Inferior parietal cortex (tissue), 1 donor: ENCODE results near the gene KCNIP1.

Source experiments
- DNase-seq: peaks from one replicate; pipeline ENCODE4 v3.0.0-alpha.2; 2016; ENCODE audit errors: extremely low spot score

The KCNIP1 gene

GRCh38 chr5:170642066-170642735, 138.4 kb downstream of the KCNIP1 start:
- DNase-seq: no peak

- no peak for DNase-seq
Observed at GRCh38 chr5:170642776-170643436, 139.1 kb downstream of the KCNIP1 start.

DNA sequence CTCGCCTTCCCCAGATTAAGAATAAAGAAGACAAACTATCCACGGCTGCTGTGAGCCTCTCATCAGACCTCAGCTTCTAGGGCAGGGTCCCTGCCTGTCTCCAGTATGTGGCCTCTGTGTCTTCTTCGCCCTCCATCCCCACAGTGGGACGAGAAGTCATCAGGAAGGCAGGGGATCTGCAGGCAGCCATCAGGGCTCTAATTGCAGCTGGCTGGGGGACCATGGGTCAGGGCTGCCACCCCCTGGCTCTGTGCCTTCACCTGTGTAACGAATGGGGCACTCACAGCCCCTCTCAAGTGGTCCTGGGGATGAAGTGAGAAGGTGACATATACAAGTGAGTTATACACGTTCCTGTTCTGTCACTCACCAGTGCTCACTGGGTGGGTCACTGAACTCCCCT, 139.8 kb downstream of the KCNIP1 start:
- no peak for DNase-seq

DNA sequence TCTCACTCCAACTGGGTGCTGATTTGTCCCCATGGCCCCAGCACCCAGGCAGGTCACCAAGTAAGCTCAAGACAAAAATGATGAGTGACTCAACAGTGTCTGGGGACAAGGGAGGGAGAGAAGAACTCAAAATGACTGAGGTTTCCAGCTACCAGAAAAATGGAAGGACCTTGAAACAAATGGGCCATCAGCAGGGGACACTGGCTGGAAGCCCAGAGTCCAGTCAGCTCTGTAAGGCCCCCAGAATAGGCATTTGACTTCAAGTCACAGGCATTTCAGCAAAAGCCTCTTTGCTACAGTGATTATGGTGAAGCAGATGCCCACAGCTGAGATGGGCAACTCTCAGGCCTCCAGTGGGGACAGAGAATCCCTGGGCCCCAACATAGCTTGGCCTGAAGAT, 140.7 kb downstream of the KCNIP1 start:
- DNase-seq: no peak

DNA sequence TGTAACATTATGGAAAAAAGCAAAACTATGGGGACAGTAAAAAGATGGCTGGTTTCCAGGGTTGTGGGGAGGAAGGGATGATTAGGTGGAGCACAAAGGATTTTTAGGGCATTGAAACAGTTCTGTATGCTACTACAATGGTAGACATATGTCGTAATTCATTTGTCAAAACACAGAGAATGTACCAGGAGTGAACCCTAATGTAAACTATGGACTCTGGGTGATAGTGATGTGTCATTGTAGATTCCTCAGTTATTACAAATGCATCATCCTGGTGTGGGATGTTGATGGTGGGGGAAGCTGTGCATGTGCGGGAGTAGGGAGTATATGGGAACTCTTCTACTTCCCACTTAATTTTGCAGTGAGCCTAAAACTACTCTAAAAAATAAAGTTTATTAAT, 144.7 kb downstream of the KCNIP1 start:
- DNase-seq: no peak

- DNase-seq: no peak
Observed at GRCh38 chr5:170650850-170651249, 147.0 kb downstream of the KCNIP1 start.

GRCh38 chr5:170651604-170652277, 147.9 kb downstream of the KCNIP1 start:
- no peak for DNase-seq

GRCh38 chr5:170655476-170655875, 151.7 kb downstream of the KCNIP1 start:
- DNase-seq: no peak

GRCh38 chr5:170655920-170656319, 152.1 kb downstream of the KCNIP1 start:
- no peak for DNase-seq

DNA sequence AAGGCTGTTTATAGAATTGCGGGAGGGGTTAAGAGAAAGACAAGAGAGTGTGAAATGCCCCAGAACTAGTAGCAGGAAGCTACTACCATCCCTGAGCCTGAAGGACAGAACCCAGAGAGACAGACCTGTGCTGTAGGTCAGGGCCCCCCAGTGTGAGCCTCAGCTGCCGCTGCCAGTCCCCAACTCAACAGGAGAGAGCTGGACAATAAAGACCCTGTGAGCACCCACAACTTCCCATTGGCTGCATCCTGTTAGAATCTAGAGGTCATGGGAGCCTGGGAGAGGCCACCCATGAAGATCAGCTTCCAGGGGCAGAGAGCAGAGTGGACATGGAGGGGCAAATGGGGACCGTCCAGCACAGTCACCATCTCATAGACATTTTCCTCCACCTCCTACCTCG, 152.5 kb downstream of the KCNIP1 start:
- no peak for DNase-seq

GRCh38 chr5:170660531-170660930, 156.7 kb downstream of the KCNIP1 start:
- no peak for DNase-seq

DNA sequence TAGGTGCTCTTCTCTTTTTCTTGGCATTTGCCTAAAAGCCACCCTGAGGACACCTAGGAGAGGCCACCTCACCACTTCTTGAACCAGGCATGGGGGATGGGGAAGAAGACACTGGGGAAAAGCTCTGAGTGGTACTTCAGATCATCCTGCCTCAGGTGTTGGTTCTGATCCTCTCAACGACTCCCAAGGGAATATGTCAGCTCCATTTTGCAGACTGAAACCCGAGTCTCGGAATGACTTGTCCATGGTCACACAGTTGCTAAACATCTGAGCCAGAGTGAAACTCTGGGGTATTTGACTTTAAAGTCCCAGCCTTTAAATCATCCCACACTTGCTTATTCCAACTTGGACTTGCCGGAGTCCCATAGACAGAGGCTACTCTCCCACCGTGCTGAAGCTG, 159.1 kb downstream of the KCNIP1 start:
- no peak for DNase-seq

GRCh38 chr5:170678811-170679210, 175.0 kb downstream of the KCNIP1 start:
- no peak for DNase-seq

- no peak for DNase-seq
Observed at GRCh38 chr5:170681013-170681433, 177.2 kb downstream of the KCNIP1 start.

GRCh38 chr5:170691657-170692056, 187.8 kb downstream of the KCNIP1 start:
- DNase-seq: no peak

- DNase-seq: no peak
Observed at GRCh38 chr5:170693701-170694100, 189.9 kb downstream of the KCNIP1 start.

DNA sequence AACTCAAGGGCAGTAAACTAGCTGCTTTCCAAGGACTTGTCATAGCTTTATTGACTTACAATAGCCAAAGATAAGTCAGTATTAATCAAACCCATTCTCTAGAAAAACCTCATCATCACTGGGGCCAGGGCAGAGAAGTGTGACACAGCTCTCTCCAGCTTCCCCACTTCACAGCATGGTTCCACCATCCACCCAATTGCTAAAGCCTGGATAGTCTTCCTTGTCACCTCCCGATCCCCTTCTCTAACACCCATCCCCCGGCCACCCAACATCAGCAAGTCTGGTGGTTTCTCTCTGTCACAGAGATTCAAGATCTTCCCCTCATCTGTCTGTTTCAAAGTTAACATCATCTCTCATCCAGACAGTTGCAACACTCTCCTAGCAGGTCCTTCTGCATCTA, 191.1 kb downstream of the KCNIP1 start:
- DNase-seq: no peak

DNA sequence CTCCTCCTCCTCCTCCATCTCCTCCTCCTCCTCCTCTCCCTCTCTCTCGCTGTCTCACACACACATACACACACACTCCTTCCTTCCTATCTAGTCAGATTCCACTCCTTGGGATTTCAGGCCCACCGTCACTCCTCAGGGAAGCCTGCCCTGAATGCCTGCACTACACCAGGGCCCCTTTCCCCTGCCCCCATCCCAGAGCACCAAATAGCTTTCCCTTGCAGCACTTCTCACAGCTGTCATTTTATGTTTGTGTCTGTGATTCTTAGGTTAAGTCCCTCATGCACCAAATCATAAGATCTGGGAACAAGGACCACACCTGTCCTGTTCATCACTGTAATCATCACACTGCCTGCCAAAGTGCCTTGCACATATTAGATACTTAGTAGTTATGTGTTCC, 193.2 kb downstream of the KCNIP1 start:
- DNase-seq: no peak

DNA sequence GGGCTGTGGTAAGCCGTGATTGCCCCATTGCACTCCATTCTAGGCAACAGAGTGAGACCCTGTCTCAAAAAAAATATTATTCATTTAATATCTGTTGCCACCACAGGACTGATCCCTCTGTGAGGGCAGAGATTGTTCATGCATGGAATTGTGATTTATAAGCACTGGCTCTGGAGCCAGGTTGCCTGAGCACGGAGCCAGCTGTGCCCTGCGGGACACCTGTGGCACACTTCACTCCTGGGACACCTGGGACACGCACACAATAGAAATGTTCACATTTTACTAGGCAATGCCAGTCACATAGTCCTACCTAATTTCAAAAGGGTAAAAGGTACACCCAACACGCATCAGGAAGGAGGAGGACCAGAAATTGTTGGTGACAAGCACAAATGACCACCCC, 196.7 kb downstream of the KCNIP1 start:
- no peak for DNase-seq

GRCh38 chr5:170701334-170701733, 197.5 kb downstream of the KCNIP1 start:
- no peak for DNase-seq

DNA sequence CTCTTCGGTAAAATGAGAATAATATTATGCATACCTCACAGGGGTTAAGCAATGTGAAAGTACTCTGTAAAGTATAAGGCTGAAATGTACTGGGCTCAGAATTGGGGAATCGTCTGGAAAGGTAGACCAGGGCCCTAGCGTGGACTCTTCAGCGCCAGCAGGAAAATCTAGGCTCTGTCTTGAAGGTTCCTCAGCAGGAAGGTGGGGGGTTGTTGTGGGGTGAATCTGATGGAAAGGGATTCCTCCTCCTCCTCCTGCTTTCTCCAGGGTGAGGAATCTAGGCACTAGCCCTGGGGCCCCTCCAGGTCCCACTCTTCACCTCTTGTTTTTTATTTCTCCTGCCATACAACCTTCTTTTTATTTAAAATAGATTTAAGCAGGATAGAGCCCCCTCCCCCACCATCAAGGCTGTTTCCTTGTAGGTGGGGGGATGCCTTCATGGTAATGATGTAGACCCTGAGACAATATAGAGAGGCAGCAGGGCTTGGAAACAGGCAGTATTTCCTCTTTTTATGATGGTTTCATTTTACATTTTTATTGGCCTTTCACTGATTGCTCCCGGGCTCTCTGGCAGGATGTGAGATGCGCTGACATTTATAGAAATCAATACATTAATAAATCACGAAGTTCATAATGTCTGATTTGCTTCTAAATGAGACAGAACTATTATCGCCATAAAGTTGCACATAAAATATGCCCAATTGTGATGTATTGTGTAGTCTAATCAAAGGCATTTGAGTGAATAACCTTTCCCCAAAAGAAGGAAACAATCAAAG, 200.8 kb downstream of the KCNIP1 start:
- no peak for DNase-seq

DNA sequence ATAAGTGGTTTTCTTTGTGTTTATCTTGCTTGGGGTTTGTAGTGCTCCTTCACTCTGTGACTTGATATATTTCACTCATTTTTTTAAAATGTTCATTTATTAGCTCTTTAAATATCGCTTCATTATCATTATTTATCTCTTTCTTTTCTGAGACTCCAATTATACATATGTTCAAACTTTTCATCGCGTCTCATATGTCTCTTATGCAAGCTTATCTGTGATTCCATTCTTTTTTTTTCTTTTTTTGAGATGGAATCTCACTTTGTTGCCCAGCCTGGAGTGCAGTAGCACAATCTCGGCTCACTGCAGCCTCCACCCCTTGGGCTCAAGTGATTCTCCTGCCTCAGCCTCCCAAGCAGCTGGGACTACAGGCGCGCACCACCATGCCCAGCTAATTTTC, 205.8 kb downstream of the KCNIP1 start:
- no peak for DNase-seq
